GM18517 (cell line): Measurements from ENCODE around the gene CES4A.
"Not testable (repeated sequence)": the region's sequence is repeated elsewhere in the genome, so short reads cannot be mapped to it uniquely, and the experiment has no call there.

ENCODE experiments used
- ATAC-seq: cut with Tn5 transposase; IDR thresholded peaks from one replicate; pipeline ENCODE4 v1.9.1; 2021; ENCODE audit warnings: mild to moderate bottlenecking, moderate library complexity; ENCODE audit not compliant: unreplicated experiment

The CES4A gene

GRCh38 chr16:67041520-67041919 lies 53.1 kb downstream of the CES4A start:
- not testable (repeated sequence) for ATAC-seq

GRCh38 chr16:67043420-67043819 lies 55.0 kb downstream of the CES4A start:
- no peak for ATAC-seq

- ATAC-seq, result no peak
Measured at GRCh38 chr16:67050796-67051195, 62.4 kb downstream of the CES4A start.

- no peak for ATAC-seq
Measured at GRCh38 chr16:67052399-67052798, 64.0 kb downstream of the CES4A start.

- no peak for ATAC-seq
Measured at GRCh38 chr16:67053767-67054334, 65.5 kb downstream of the CES4A start.

GRCh38 chr16:67054901-67055300 lies 66.5 kb downstream of the CES4A start:
- ATAC-seq, result no peak

- no peak for ATAC-seq
Measured at GRCh38 chr16:67055712-67056487, 67.5 kb downstream of the CES4A start.
